ENCODE data around the gene FAM222A. TPM values are rescaled to one million over a fixed set of nuclear protein-coding genes. Genes with fewer than 3 reads are reported as not detected.

The FAM222A gene
- total RNA-seq, 1 experiment from 2014 or later = 12.8 TPM

GRCh38 chr12:109671502-109671901 is 42.1 kb upstream of the FAM222A start:
- intact Hi-C loops (cut with micrococcal nuclease; ENCODE audit: unreplicated experiment) = no loop called here
- TF ChIP-seq REST (IDR thresholded peaks at IDR 0.05; ENCODE audit: insufficient read depth in 1 of 2, low read depth in 2 of 2, low read length in 1 of 2) = no peak
- no peak for TF ChIP-seq CTCF (IDR thresholded peaks at IDR 0.05)
- no peak for TF ChIP-seq SIN3A (IDR thresholded peaks at IDR 0.05; ENCODE audit: borderline replicate concordance, insufficient read depth, low read depth, low read length)
- no peak for TF ChIP-seq POLR2AphosphoS5 (IDR thresholded peaks at IDR 0.05; ENCODE audit: low read depth, low read length)
- TF ChIP-seq TCF7L2 (IDR thresholded peaks at IDR 0.05; ENCODE audit: low read depth, low read length) = no peak
- Histone ChIP-seq H3K4me1 (ENCODE audit: control insufficient read depth, insufficient read depth, low read length) (no peaks in the 10 kb centered on the region), H3K4me3 (ENCODE audit: low read depth in 2 of 2, low read length in 2 of 2) (no peak overlapping the region), H3K27me3 (ENCODE audit: control insufficient read depth, insufficient read depth, low read length) (peaks cover 10% of the 10 kb centered on the region), H3K27ac (ENCODE audit: low read length) (no peak overlapping the region), H3K9me3 (ENCODE audit: control insufficient read depth, insufficient read depth, low read depth, low read length) (no peaks in the 10 kb centered on the region), H3K36me3 (ENCODE audit: control insufficient read depth, insufficient read depth, low read length) (no peaks in the 10 kb centered on the region)
- ChIA-PET POLR2A (no interaction called here), CTCF (interaction anchor here (0.6 kb wide), 1 partner anchor 247 kb away, joined by 4 read pairs; no protein-coding TSS in a partner anchor)
- DNase-seq (ENCODE audit: low read depth, low spot score) (no peak), ATAC-seq (no peak)
- no TSS peak for BruUV-seq (replicated peaks)
- in situ Hi-C loops (cut with HindIII; ENCODE audit: low pct_unique_long_range_greater_than_20kb, low sequenced_read_pairs) = no loop called here

- no peak overlapping the region for H3K4me3 ChIP-seq (ENCODE audit: low read depth in 2 of 2, low read length in 2 of 2)
- H3K36me3 ChIP-seq (ENCODE audit: control insufficient read depth, insufficient read depth, low read length) = no peaks in the 10 kb centered on the region
- H3K9me3 ChIP-seq (ENCODE audit: control insufficient read depth, insufficient read depth, low read depth, low read length) = no peaks in the 10 kb centered on the region
- TF ChIP-seq SIN3A (IDR thresholded peaks at IDR 0.05; ENCODE audit: borderline replicate concordance, insufficient read depth, low read depth, low read length) (no peak), CTCF (IDR thresholded peaks at IDR 0.05) (no peak), POLR2AphosphoS5 (IDR thresholded peaks at IDR 0.05; ENCODE audit: low read depth, low read length) (no peak), TCF7L2 (IDR thresholded peaks at IDR 0.05; ENCODE audit: low read depth, low read length) (no peak), REST (IDR thresholded peaks at IDR 0.05; ENCODE audit: insufficient read depth in 1 of 2, low read depth in 2 of 2, low read length in 1 of 2) (no peak)
- CTCF ChIA-PET = no interaction called here
- BruUV-seq (replicated peaks) = no TSS peak
- H3K4me1 ChIP-seq (ENCODE audit: control insufficient read depth, insufficient read depth, low read length) = no peaks in the 10 kb centered on the region
- POLR2A ChIA-PET = no interaction called here
- DNase-seq (ENCODE audit: low read depth, low spot score) (no peak), ATAC-seq (no peak)
- intact Hi-C loops (cut with micrococcal nuclease; ENCODE audit: unreplicated experiment) = no loop called here
- H3K27me3 ChIP-seq (ENCODE audit: control insufficient read depth, insufficient read depth, low read length) = no peaks in the 10 kb centered on the region; the same call in 1 of the 2 replicates
- H3K27ac ChIP-seq (ENCODE audit: low read length) = no peak overlapping the region
- in situ Hi-C loops (cut with HindIII; ENCODE audit: low pct_unique_long_range_greater_than_20kb, low sequenced_read_pairs) = no loop called here
These were observed 40.2 kb upstream of the FAM222A start for GRCh38 chr12:109673379-109673778.
